GM21447 (cell line): ENCODE measurements around the gene BDKRB1.

Source experiments
- ATAC-seq: cut with Tn5 transposase; IDR thresholded peaks from one replicate; pipeline ENCODE4 v1.9.1; 2021; ENCODE audit not compliant: unreplicated experiment

Gene BDKRB1

GRCh38 chr14:96255501-96256366 lies at the start of gene BDKRB1:
Gene BDKRB1 (plus strand): TSS chr14:96256210. CDS start chr14:96263683, 7,473 bp downstream.
- ATAC-seq: no peak

- ATAC-seq: no peak
These were observed 49.5 kb upstream of the BDKRB1 start for GRCh38 chr14:96206461-96206860.

- ATAC-seq: no peak
These were observed 48.3 kb upstream of the BDKRB1 start for GRCh38 chr14:96207686-96208085.

GRCh38 chr14:96208739-96209138 lies 47.3 kb upstream of the BDKRB1 start:
- no peak for ATAC-seq

GRCh38 chr14:96212140-96212539 lies 43.9 kb upstream of the BDKRB1 start:
- ATAC-seq: no peak

- no peak for ATAC-seq
These were observed 43.1 kb upstream of the BDKRB1 start for GRCh38 chr14:96212896-96213295.

- no peak for ATAC-seq
These were observed 42.0 kb upstream of the BDKRB1 start for GRCh38 chr14:96213871-96214465.

- no peak for ATAC-seq
These were observed 41.2 kb upstream of the BDKRB1 start for GRCh38 chr14:96214793-96215192.

- no peak for ATAC-seq
These were observed 40.4 kb upstream of the BDKRB1 start for GRCh38 chr14:96215452-96216244.

GRCh38 chr14:96216627-96217026 lies 39.4 kb upstream of the BDKRB1 start:
- no peak for ATAC-seq

GRCh38 chr14:96217376-96217913 lies 38.6 kb upstream of the BDKRB1 start:
- ATAC-seq: no peak

- ATAC-seq: no peak
These were observed 34.8 kb upstream of the BDKRB1 start for GRCh38 chr14:96221109-96221650.

- no peak for ATAC-seq
These were observed 34.2 kb upstream of the BDKRB1 start for GRCh38 chr14:96221841-96222240.

GRCh38 chr14:96224480-96225096 lies 31.4 kb upstream of the BDKRB1 start:
- ATAC-seq: no peak

- no peak for ATAC-seq
These were observed 30.8 kb upstream of the BDKRB1 start for GRCh38 chr14:96225213-96225612.

GRCh38 chr14:96225745-96226151 lies 30.3 kb upstream of the BDKRB1 start:
- no peak for ATAC-seq

GRCh38 chr14:96227428-96227827 lies 28.6 kb upstream of the BDKRB1 start:
- no peak for ATAC-seq

- ATAC-seq: no peak
These were observed 26.7 kb upstream of the BDKRB1 start for GRCh38 chr14:96229315-96229714.

GRCh38 chr14:96231056-96231455 lies 25.0 kb upstream of the BDKRB1 start:
- ATAC-seq: no peak

- no peak for ATAC-seq
These were observed 24.4 kb upstream of the BDKRB1 start for GRCh38 chr14:96231526-96232130.
